PC-3 (cell line): ENCODE results near the gene LEF1. TPM values are rescaled to one million over a fixed set of nuclear protein-coding genes. Genes with fewer than 3 reads are reported as not detected.

Experiments used
- ATAC-seq: fragments of 200-7000 bp; cut with Tn5 transposase; 2 replicates; pipeline ENCODE4 v1.9.1; 2020; ENCODE audit warnings: mild to moderate bottlenecking, moderate library complexity
- BruUV-seq: library from RNA; stranded (reverse); fragments of 400-500 nt; replicated peaks from 2 replicates; lab custom pipeline; 2021; lab: Mats Ljungman, UMichigan
- CTCF ChIA-PET: fragments of 300-600 bp; sonication (Branson Sonifier 250); formaldehyde crosslinking; loops from one replicate; lab custom pipeline; 2022; ENCODE audit warnings: antibody characterized with exemption; lab: Charles Lee
- POLR2A ChIA-PET: fragments of 300-600 bp; sonication (Branson Sonifier 250); formaldehyde crosslinking; loops from one replicate; lab custom pipeline; 2022; ENCODE audit warnings: antibody characterized with exemption; ENCODE audit not compliant: unreplicated experiment; lab: Charles Lee
- DNase-seq: peaks from one replicate; pipeline ENCODE4 v3.0.0-alpha.2; 2015
- H2AFZ ChIP-seq: fragments of 300-600 bp; sonication (generic); 2 replicates; pipeline ENCODE4 v1.6.0; 2016; ENCODE audit warnings: antibody characterized with exemption, low read length
- H3F3A ChIP-seq: fragments of 300-600 bp; sonication (generic); one replicate; pipeline ENCODE4 v1.6.0; 2017; ENCODE audit warnings: antibody characterized with exemption, low read length, control low read depth, mild to moderate bottlenecking; ENCODE audit not compliant: unreplicated experiment
- H3K27ac ChIP-seq: fragments of 300-600 bp; sonication (generic); 2 replicates; pipeline ENCODE4 v1.5.1; 2016; ENCODE audit warnings: mild to moderate bottlenecking, low read length
- H3K27me3 ChIP-seq: fragments of 300-600 bp; sonication (generic); 2 replicates; pipeline ENCODE4 v1.6.1; 2016; ENCODE audit warnings: low read length, mixed read lengths
- H3K36me3 ChIP-seq: fragments of 300-600 bp; sonication (generic); 2 replicates; pipeline ENCODE4 v1.6.1; 2016; ENCODE audit warnings: low read depth, mixed run types, low read length, mixed read lengths
- H3K4me1 ChIP-seq: fragments of 300-600 bp; sonication (generic); 2 replicates; pipeline ENCODE4 v1.5.1; 2016; ENCODE audit warnings: low read length; ENCODE audit not compliant: insufficient read depth
- H3K4me2 ChIP-seq: fragments of 300-600 bp; sonication (generic); 2 replicates; pipeline ENCODE4 v1.6.0; 2016; ENCODE audit warnings: low read length
- H3K4me3 ChIP-seq: fragments of 300-600 bp; sonication (generic); 2 replicates; pipeline ENCODE4 v1.5.1; 2016; ENCODE audit warnings: mild to moderate bottlenecking, low read length, mixed read lengths
- H3K79me2 ChIP-seq: fragments of 300-600 bp; sonication (generic); 2 replicates; pipeline ENCODE4 v1.6.1; 2017; ENCODE audit warnings: low read length, mixed read lengths
- H3K9ac ChIP-seq: fragments of 300-600 bp; sonication (generic); 2 replicates; pipeline ENCODE4 v1.6.0; 2016; ENCODE audit warnings: mild to moderate bottlenecking, low read length
- H3K9me2 ChIP-seq: fragments of 300-600 bp; sonication (generic); replicated peaks from 2 replicates; pipeline ENCODE4 v1.6.1; 2016; ENCODE audit warnings: mixed run types, low read length, mixed read lengths
- H3K9me3 ChIP-seq: fragments of 300-600 bp; sonication (generic); 2 replicates; pipeline ENCODE4 v1.6.1; 2016; ENCODE audit warnings: low read length, mixed read lengths
- H4K20me1 ChIP-seq: fragments of 300-600 bp; sonication (generic); 2 replicates; pipeline ENCODE4 v1.6.1; 2016; ENCODE audit warnings: low read length, mixed read lengths
- CTCF ChIP-seq: fragments of 300-600 bp; sonication (generic); conservative IDR thresholded peaks from 2 replicates; pipeline ENCODE4 v1.5.1; 2017; ENCODE audit warnings: antibody characterized with exemption, low read depth, mild to moderate bottlenecking, low read length
- EZH2 ChIP-seq: fragments of 300-600 bp; sonication (generic); IDR thresholded peaks from one replicate; pipeline ENCODE4 v1.6.1; 2017; ENCODE audit warnings: antibody characterized with exemption, mild to moderate bottlenecking, low read length; ENCODE audit not compliant: unreplicated experiment
- EZH2phosphoT487 ChIP-seq: fragments of 300-600 bp; sonication (generic); IDR thresholded peaks from 2 replicates; pipeline ENCODE4 v1.6.1; 2018; ENCODE audit warnings: mild to moderate bottlenecking, antibody characterized with exemption, low read length, borderline replicate concordance
- intact Hi-C: fragments of 100-400 bp; cut with micrococcal nuclease; formaldehyde crosslinking; loops from 2 replicates; pipeline ENCODE4 v1.9.0; 2023
- total RNA-seq: library from RNA; depleted of rRNA; stranded (reverse); fragments of >200 nt; gene quantifications from 2 replicates; pipeline ENCODE4 v1.2.3, GENCODE V29; 2014

The LEF1 gene
- total RNA-seq, 1 experiment from 2014 or later: 2.4 TPM

- intact Hi-C loops: no loop called here
- Histone ChIP-seq H3K9ac (no peak overlapping the region), H3K27me3 (no peaks in the 10 kb centered on the region), H2AFZ (no peak overlapping the region), H3K4me2 (no peak overlapping the region), H3K79me2 (0 out of 2 replicates have a peak, but pooled peaks cover 6% of the 10 kb centered on the region), H4K20me1 (no peaks in the 10 kb centered on the region), H3F3A (no peaks in the 10 kb centered on the region), H3K36me3 (0 out of 2 replicates have a peak, but pooled peaks cover 2% of the 10 kb centered on the region), H3K27ac (no peak overlapping the region), H3K4me3 (no peak overlapping the region), H3K4me1 (peaks cover 11% of the 10 kb centered on the region; the same call in 1 of the 2 replicates), H3K9me2 (no peaks in the 10 kb centered on the region), H3K9me3 (no peaks in the 10 kb centered on the region)
- POLR2A ChIA-PET: no interaction called here
- CTCF ChIA-PET: no interaction called here
- no peak for DNase-seq
- TF ChIP-seq EZH2: no peak
- TF ChIP-seq EZH2phosphoT487: no peak
- TF ChIP-seq CTCF: no peak
- no peak for ATAC-seq
- BruUV-seq: no TSS peak
These were observed 164.1 kb downstream of the LEF1 start for GRCh38 chr4:108004646-108005045.

GRCh38 chr4:108003982-108004515, 164.7 kb downstream of the LEF1 start:
- Histone ChIP-seq H3K9ac (no peak overlapping the region), H3K79me2 (0 out of 2 replicates have a peak, but pooled peaks cover 6% of the 10 kb centered on the region), H3K4me1 (peaks cover 6% of the 10 kb centered on the region; the same call in 1 of the 2 replicates), H3F3A (no peaks in the 10 kb centered on the region), H3K27ac (no peak overlapping the region), H4K20me1 (no peaks in the 10 kb centered on the region), H3K9me2 (no peaks in the 10 kb centered on the region), H3K27me3 (no peaks in the 10 kb centered on the region), H3K9me3 (no peaks in the 10 kb centered on the region), H3K36me3 (0 out of 2 replicates have a peak, but pooled peaks cover 2% of the 10 kb centered on the region), H3K4me3 (no peak overlapping the region), H3K4me2 (no peak overlapping the region), H2AFZ (no peak overlapping the region)
- intact Hi-C loops: no loop called here
- ChIA-PET POLR2A (no interaction called here), CTCF (no interaction called here)
- BruUV-seq: no TSS peak
- ATAC-seq (no peak), DNase-seq (no peak)
- TF ChIP-seq EZH2phosphoT487 (no peak), CTCF (no peak), EZH2 (no peak)

- H3F3A ChIP-seq: no peaks in the 10 kb centered on the region
- no peaks in the 10 kb centered on the region for H3K9me2 ChIP-seq
- no peak overlapping the region for H2AFZ ChIP-seq
- no peak for TF ChIP-seq EZH2
- no peak for TF ChIP-seq EZH2phosphoT487
- TF ChIP-seq CTCF: no peak
- ChIA-PET CTCF (no interaction called here), POLR2A (no interaction called here)
- intact Hi-C loops: no loop called here
- 0 out of 2 replicates have a peak, but pooled peaks cover 2% of the 10 kb centered on the region for H3K36me3 ChIP-seq
- H3K79me2 ChIP-seq: 0 out of 2 replicates have a peak, but pooled peaks cover 11% of the 10 kb centered on the region
- no peak overlapping the region for H3K4me3 ChIP-seq
- H4K20me1 ChIP-seq: 0 out of 2 replicates have a peak, but pooled peaks cover 3% of the 10 kb centered on the region
- H3K4me1 ChIP-seq: no peaks in the 10 kb centered on the region; the same call in 1 of the 2 replicates
- no peaks in the 10 kb centered on the region for H3K27me3 ChIP-seq
- no peak overlapping the region for H3K4me2 ChIP-seq
- DNase-seq (no peak), ATAC-seq (no peak)
- H3K27ac ChIP-seq: no peak overlapping the region
- BruUV-seq: no TSS peak
- H3K9me3 ChIP-seq: no peaks in the 10 kb centered on the region
- H3K9ac ChIP-seq: no peak overlapping the region
These were observed 167.1 kb downstream of the LEF1 start for GRCh38 chr4:108001540-108002135.
